Activated T-cell treated with anti-CD3 and anti-CD28 coated beads, Interleukin-2, amount 50 U/mL, for 4 hours (primary cell): ENCODE measurements around the gene MBOAT2. TPM values are rescaled to one million over a fixed set of nuclear protein-coding genes. Genes with fewer than 3 reads are reported as not detected.

ENCODE experiments used
- ATAC-seq, 2 donors: fragments of 200-7000 bp; cut with Tn5 transposase; one replicate each; pipeline ENCODE4 v1.10.0; 2021
- DNase-seq: peaks from one replicate; pipeline ENCODE4 v3.0.0-alpha.2; 2020
- H3K27me3 Mint-ChIP-seq: one replicate; pipeline ENCODE4 v1.8.0; 2021; ENCODE audit warnings: low read depth, mixed read lengths
- H3K36me3 Mint-ChIP-seq: one replicate; pipeline ENCODE4 v1.8.0; 2022; ENCODE audit warnings: mixed read lengths; ENCODE audit not compliant: insufficient read depth
- H3K4me1 Mint-ChIP-seq: one replicate; pipeline ENCODE4 v1.8.0; 2021; ENCODE audit warnings: low read depth, mixed read lengths
- H3K4me3 Mint-ChIP-seq: one replicate; pipeline ENCODE4 v1.8.0; 2021; ENCODE audit warnings: mild to moderate bottlenecking, moderate library complexity, mixed read lengths
- H3K9me3 Mint-ChIP-seq: one replicate; pipeline ENCODE4 v1.8.0; 2021; ENCODE audit warnings: mixed read lengths
- total RNA-seq, 3 donors: library from RNA; stranded (reverse); gene quantifications; one replicate each; pipeline ENCODE4 v1.2.1, GENCODE V29; 2021

MBOAT2 gene
- total RNA-seq, 3 donors from 2014 or later = 0.74 to 0.99 (median 0.95) TPM

GRCh38 chr2:8849327-8849726 lies 154.2 kb downstream of the MBOAT2 start:
- no peak for DNase-seq
- Mint-ChIP-seq H3K9me3 (no peaks in the 10 kb centered on the region), H3K36me3 (no peaks in the 10 kb centered on the region), H3K4me1 (no peaks in the 10 kb centered on the region), H3K4me3 (no peak overlapping the region), H3K27me3 (peaks cover 20% of the 10 kb centered on the region)
- ATAC-seq = no peak

GRCh38 chr2:8848328-8849100 lies 155.0 kb downstream of the MBOAT2 start:
- H3K4me1 Mint-ChIP-seq = no peaks in the 10 kb centered on the region
- H3K36me3 Mint-ChIP-seq = no peaks in the 10 kb centered on the region
- no peak for DNase-seq
- no peak overlapping the region for H3K4me3 Mint-ChIP-seq
- peaks cover 20% of the 10 kb centered on the region for H3K27me3 Mint-ChIP-seq
- no peaks in the 10 kb centered on the region for H3K9me3 Mint-ChIP-seq
- no peak for ATAC-seq

- Mint-ChIP-seq H3K36me3 (no peaks in the 10 kb centered on the region), H3K9me3 (no peaks in the 10 kb centered on the region)
These were observed 156.1 kb downstream of the MBOAT2 start for GRCh38 chr2:8847400-8847799.

GRCh38 chr2:8841932-8842331 lies 161.6 kb downstream of the MBOAT2 start:
- H3K4me1 Mint-ChIP-seq = peaks cover 5% of the 10 kb centered on the region
- H3K9me3 Mint-ChIP-seq = no peaks in the 10 kb centered on the region
- H3K27me3 Mint-ChIP-seq = peaks cover 15% of the 10 kb centered on the region
- no peaks in the 10 kb centered on the region for H3K36me3 Mint-ChIP-seq
- ATAC-seq (no peak), DNase-seq (no peak)
- no peak overlapping the region for H3K4me3 Mint-ChIP-seq

More at GRCh38 chr2:8847400-8847799, 156.1 kb downstream of the MBOAT2 start:
- Mint-ChIP-seq H3K27me3 (peaks cover 20% of the 10 kb centered on the region), H3K4me3 (no peak overlapping the region), H3K4me1 (no peaks in the 10 kb centered on the region)
- no peak for ATAC-seq
- no peak for DNase-seq

- no peaks in the 10 kb centered on the region for H3K36me3 Mint-ChIP-seq
- DNase-seq (no peak), ATAC-seq (no peak)
- H3K27me3 Mint-ChIP-seq = peaks cover 4% of the 10 kb centered on the region
- no peaks in the 10 kb centered on the region for H3K9me3 Mint-ChIP-seq
- H3K4me3 Mint-ChIP-seq = no peak overlapping the region
- peaks cover 14% of the 10 kb centered on the region for H3K4me1 Mint-ChIP-seq
These were observed 162.9 kb downstream of the MBOAT2 start for GRCh38 chr2:8840475-8841091.

- H3K36me3 Mint-ChIP-seq = no peaks in the 10 kb centered on the region
- peaks cover 24% of the 10 kb centered on the region for H3K4me1 Mint-ChIP-seq
- H3K4me3 Mint-ChIP-seq = no peak overlapping the region
- H3K27me3 Mint-ChIP-seq = no peaks in the 10 kb centered on the region
- H3K9me3 Mint-ChIP-seq = no peaks in the 10 kb centered on the region
- ATAC-seq (no peak), DNase-seq (no peak)
These were observed 164.1 kb downstream of the MBOAT2 start for GRCh38 chr2:8839189-8839965.

- peak in 1 of 2 donors; percentile 3 for ATAC-seq
- H3K27me3 Mint-ChIP-seq = no peaks in the 10 kb centered on the region
- DNase-seq = no peak
- peaks cover 35% of the 10 kb centered on the region for H3K4me1 Mint-ChIP-seq
- H3K36me3 Mint-ChIP-seq = peaks cover 2% of the 10 kb centered on the region
- peak overlapping the region; percentile 99 for H3K4me3 Mint-ChIP-seq
- H3K9me3 Mint-ChIP-seq = no peaks in the 10 kb centered on the region
These were observed 165.7 kb downstream of the MBOAT2 start for GRCh38 chr2:8837795-8838140.

- peaks cover 40% of the 10 kb centered on the region for H3K4me1 Mint-ChIP-seq
- no peaks in the 10 kb centered on the region for H3K9me3 Mint-ChIP-seq
- DNase-seq = peak; percentile 84
- peaks cover 5% of the 10 kb centered on the region for H3K36me3 Mint-ChIP-seq
- H3K4me3 Mint-ChIP-seq = peak within 1 kb of the TSS; percentile 99
- peak; percentile 96 to 97 for ATAC-seq
- no peaks in the 10 kb centered on the region for H3K27me3 Mint-ChIP-seq
These were observed 166.3 kb downstream of the MBOAT2 start, which contains the start of gene KIDINS220 for GRCh38 chr2:8836971-8837794. Gene KIDINS220, minus strand, starts transcription at chr2:8837613. Its CDS starts 10,520 bp downstream, at chr2:8827093.

- DNase-seq (no peak), ATAC-seq (no peak)
- Mint-ChIP-seq H3K4me3 (peak overlapping the region; percentile 99), H3K36me3 (peaks cover 11% of the 10 kb centered on the region), H3K9me3 (no peaks in the 10 kb centered on the region), H3K4me1 (peaks cover 56% of the 10 kb centered on the region), H3K27me3 (no peaks in the 10 kb centered on the region)
These were observed 168.2 kb downstream of the MBOAT2 start for GRCh38 chr2:8835279-8835678.

- H3K27me3 Mint-ChIP-seq = no peaks in the 10 kb centered on the region
- peaks cover 64% of the 10 kb centered on the region for H3K4me1 Mint-ChIP-seq
- ATAC-seq = no peak
These were observed 169.6 kb downstream of the MBOAT2 start for GRCh38 chr2:8833853-8834252.

GRCh38 chr2:8831516-8831915 lies 172.0 kb downstream of the MBOAT2 start:
- no peak for ATAC-seq
- H3K36me3 Mint-ChIP-seq = peaks cover 23% of the 10 kb centered on the region
- no peak overlapping the region for H3K4me3 Mint-ChIP-seq
- peaks cover 68% of the 10 kb centered on the region for H3K4me1 Mint-ChIP-seq
- no peak for DNase-seq
- no peaks in the 10 kb centered on the region for H3K27me3 Mint-ChIP-seq
- H3K9me3 Mint-ChIP-seq = no peaks in the 10 kb centered on the region

More at GRCh38 chr2:8833853-8834252, 169.6 kb downstream of the MBOAT2 start:
- Mint-ChIP-seq H3K36me3 (peaks cover 12% of the 10 kb centered on the region), H3K4me3 (no peak overlapping the region), H3K9me3 (no peaks in the 10 kb centered on the region)
- no peak for DNase-seq

- H3K4me1 Mint-ChIP-seq = peaks cover 38% of the 10 kb centered on the region
- no peaks in the 10 kb centered on the region for H3K9me3 Mint-ChIP-seq
- no peaks in the 10 kb centered on the region for H3K27me3 Mint-ChIP-seq
- ATAC-seq = no peak
- DNase-seq = no peak
- H3K4me3 Mint-ChIP-seq = no peak overlapping the region
- peaks cover 31% of the 10 kb centered on the region for H3K36me3 Mint-ChIP-seq
These were observed 175.8 kb downstream of the MBOAT2 start for GRCh38 chr2:8827729-8828128.

GRCh38 chr2:8822218-8822617 lies 181.3 kb downstream of the MBOAT2 start:
- no peak for DNase-seq
- ATAC-seq = no peak
- H3K4me1 Mint-ChIP-seq = no peaks in the 10 kb centered on the region
- peaks cover 32% of the 10 kb centered on the region for H3K36me3 Mint-ChIP-seq
- H3K4me3 Mint-ChIP-seq = no peak overlapping the region
- H3K27me3 Mint-ChIP-seq = no peaks in the 10 kb centered on the region
- H3K9me3 Mint-ChIP-seq = no peaks in the 10 kb centered on the region
